SK-N-SH (cell line): ENCODE results near the gene UCK2.

Experiments used
- ELF1 ChIP-seq: IDR thresholded peaks from 2 replicates; pipeline ENCODE4 v1.4.0; 2012
- FOSL2 ChIP-seq: IDR thresholded peaks from 2 replicates; pipeline ENCODE4 v1.4.0; 2012; ENCODE audit warnings: low read depth, mild to moderate bottlenecking, moderate library complexity, borderline replicate concordance
- FOXM1 ChIP-seq: IDR thresholded peaks from 2 replicates; pipeline ENCODE4 v1.4.0; 2012; ENCODE audit warnings: low read depth, mild to moderate bottlenecking
- SIN3A ChIP-seq: IDR thresholded peaks from 2 replicates; pipeline ENCODE4 v1.6.1; 2012; ENCODE audit warnings: low read depth, mild to moderate bottlenecking, low read length, moderate library complexity, borderline replicate concordance
- YY1 ChIP-seq: IDR thresholded peaks from 2 replicates; pipeline ENCODE4 v1.4.0; 2012; ENCODE audit warnings: low read depth, mild to moderate bottlenecking
- TF ChIP-seq, protein P1 (sequence below): fragments of 200-600 bp; sonication (generic); IDR thresholded peaks from 2 replicates; pipeline ENCODE4 v1.6.1; 2017; ENCODE audit warnings: antibody characterized with exemption, mild to moderate bottlenecking, moderate library complexity

DNA sequence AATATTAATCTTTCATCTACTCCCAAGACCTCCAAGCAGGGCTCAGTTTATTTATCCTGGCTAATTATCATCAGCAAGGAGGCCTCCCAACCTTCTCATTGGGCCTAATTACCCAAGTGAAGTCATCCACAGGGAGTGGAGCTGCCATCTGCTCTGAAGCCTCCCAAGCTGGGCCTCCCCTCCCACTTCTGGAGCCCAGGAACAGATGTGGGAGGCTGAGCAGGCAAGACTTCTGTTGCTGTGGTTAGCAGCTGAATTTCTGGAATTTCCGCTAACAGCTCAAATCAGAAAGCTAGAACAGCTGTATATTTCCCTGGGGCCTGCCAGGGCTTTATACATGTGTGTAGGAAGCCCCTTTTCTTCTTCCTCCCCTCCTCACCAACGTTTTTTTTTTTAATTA is 127.5 kb downstream of the UCK2 start:
- TF ChIP-seq YY1 = no peak
- TF ChIP-seq, protein P1, sequence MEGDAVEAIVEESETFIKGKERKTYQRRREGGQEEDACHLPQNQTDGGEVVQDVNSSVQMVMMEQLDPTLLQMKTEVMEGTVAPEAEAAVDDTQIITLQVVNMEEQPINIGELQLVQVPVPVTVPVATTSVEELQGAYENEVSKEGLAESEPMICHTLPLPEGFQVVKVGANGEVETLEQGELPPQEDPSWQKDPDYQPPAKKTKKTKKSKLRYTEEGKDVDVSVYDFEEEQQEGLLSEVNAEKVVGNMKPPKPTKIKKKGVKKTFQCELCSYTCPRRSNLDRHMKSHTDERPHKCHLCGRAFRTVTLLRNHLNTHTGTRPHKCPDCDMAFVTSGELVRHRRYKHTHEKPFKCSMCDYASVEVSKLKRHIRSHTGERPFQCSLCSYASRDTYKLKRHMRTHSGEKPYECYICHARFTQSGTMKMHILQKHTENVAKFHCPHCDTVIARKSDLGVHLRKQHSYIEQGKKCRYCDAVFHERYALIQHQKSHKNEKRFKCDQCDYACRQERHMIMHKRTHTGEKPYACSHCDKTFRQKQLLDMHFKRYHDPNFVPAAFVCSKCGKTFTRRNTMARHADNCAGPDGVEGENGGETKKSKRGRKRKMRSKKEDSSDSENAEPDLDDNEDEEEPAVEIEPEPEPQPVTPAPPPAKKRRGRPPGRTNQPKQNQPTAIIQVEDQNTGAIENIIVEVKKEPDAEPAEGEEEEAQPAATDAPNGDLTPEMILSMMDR = no peak
- TF ChIP-seq ELF1 = no peak
- TF ChIP-seq FOXM1 = no peak
- TF ChIP-seq FOSL2 = no peak
- TF ChIP-seq SIN3A = no peak
